ENCODE results near the gene CHCHD3.

DNA sequence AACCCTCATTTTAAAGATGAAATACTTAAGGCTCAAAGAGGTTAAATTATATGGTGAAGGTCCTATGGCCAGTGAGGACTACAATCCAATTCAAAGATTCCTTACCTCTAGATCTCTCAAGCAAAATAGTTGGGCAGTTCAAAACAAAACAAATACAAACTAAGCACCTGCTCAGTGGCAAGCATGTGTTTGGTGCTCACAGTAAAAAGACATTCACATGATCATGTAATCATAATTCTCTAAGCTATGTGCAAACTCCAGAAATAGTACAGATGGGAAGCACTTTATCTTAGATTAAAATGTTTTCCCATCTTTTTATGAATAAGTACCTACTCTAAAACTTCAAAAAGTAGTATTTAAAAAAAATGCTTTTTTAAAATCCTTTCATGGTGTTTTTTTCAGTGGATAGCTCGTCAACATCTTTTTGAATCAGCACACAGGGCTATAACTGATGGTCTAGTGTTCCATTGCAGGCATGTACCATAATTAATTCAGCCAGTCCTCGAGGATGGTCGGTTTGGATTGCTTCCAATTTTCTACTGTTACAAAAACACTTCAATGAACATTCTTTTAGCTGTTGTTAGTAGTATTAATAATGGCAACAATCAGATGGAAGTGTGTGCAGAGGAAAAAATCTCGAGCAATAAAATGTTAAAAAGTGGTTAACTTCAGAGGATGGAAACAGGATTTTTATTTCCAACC, 58.4 kb downstream of the CHCHD3 start:
- TF ChIP-seq, protein P1, sequence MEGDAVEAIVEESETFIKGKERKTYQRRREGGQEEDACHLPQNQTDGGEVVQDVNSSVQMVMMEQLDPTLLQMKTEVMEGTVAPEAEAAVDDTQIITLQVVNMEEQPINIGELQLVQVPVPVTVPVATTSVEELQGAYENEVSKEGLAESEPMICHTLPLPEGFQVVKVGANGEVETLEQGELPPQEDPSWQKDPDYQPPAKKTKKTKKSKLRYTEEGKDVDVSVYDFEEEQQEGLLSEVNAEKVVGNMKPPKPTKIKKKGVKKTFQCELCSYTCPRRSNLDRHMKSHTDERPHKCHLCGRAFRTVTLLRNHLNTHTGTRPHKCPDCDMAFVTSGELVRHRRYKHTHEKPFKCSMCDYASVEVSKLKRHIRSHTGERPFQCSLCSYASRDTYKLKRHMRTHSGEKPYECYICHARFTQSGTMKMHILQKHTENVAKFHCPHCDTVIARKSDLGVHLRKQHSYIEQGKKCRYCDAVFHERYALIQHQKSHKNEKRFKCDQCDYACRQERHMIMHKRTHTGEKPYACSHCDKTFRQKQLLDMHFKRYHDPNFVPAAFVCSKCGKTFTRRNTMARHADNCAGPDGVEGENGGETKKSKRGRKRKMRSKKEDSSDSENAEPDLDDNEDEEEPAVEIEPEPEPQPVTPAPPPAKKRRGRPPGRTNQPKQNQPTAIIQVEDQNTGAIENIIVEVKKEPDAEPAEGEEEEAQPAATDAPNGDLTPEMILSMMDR (IDR thresholded peaks at IDR 0.05) = no peak
- TF ChIP-seq EZH2phosphoT487 (IDR thresholded peaks at IDR 0.05) = no peak
- no peak for TF ChIP-seq EZH2 (IDR thresholded peaks at IDR 0.05)
